Pancreas (tissue), 10 donors: Measurements from ENCODE around the gene PTGFR. TPM values are rescaled to one million over a fixed set of nuclear protein-coding genes. Genes with fewer than 3 reads are reported as not detected.

ENCODE experiments used
- ATAC-seq, 4 donors: fragments of 200-7000 bp; cut with Tn5 transposase; one replicate each; pipeline versions ENCODE4 v1.8.0 to v1.9.1; 2020; ENCODE audit warnings: mild to moderate bottlenecking in 4 of 4, moderate library complexity in 4 of 4
- DNase-seq, 6 donors: peaks; one replicate each; pipeline ENCODE4 v3.0.0-alpha.2; 2020
- FAIRE-seq: peaks from 2 replicates; lab custom pipeline; 2012; peaks lifted over from hg19 to GRCh38; lab: Jason Lieb, UNC
- H3K27ac ChIP-seq, 4 donors: fragments of 200-600 bp; sonication (generic); 1 replicate in 3 of 4; 2 replicates in 1 of 4; pipeline versions ENCODE4 v1.5.0 to v1.8.0; 2020
- H3K27me3 ChIP-seq, 4 donors: fragments of 200-600 bp; one replicate each; pipeline ENCODE4 v1.8.0; 2021
- H3K36me3 ChIP-seq, 3 donors: fragments of 200-600 bp; sonication (generic) in 1 of 3; one replicate each; pipeline versions ENCODE4 v1.5.0 to v1.8.0; 2020 to 2021
- H3K4me1 ChIP-seq, 3 donors: fragments of 200-600 bp; one replicate each; pipeline ENCODE4 v1.8.0; 2021
- H3K4me3 ChIP-seq, 4 donors: fragments of 200-600 bp; sonication (generic) in 2 of 4; one replicate each; pipeline versions ENCODE4 v1.5.0 to v1.8.0; 2020 to 2021
- H3K9me3 ChIP-seq, 4 donors: fragments of 200-600 bp; one replicate each; pipeline ENCODE4 v1.8.0; 2021
- CTCF ChIP-seq, 4 donors: fragments of 200-600 bp; sonication (generic) in 3 of 4; IDR thresholded peaks; one replicate each; pipeline versions ENCODE4 v1.5.0 to v1.8.0; 2021; ENCODE audit warnings: antibody characterized with exemption in 4 of 4
- WGBS, 2 donors: extraction: QIAGEN DNeasy Blood & Tissue Kit; methylation state at CpG; one replicate each; pipeline ENCODE4 v1.1.7; 2013; 5-methylcytosine and 5-hydroxymethylcytosine counted together
- intact Hi-C, 3 donors: fragments of 100-400 bp; cut with DNase I; formaldehyde crosslinking; loops; one replicate each; pipeline versions ENCODE4 v1.11.1 to v1.14.2; 2022
- polyA plus RNA-seq, 2 donors: library from polyadenylated mRNA; stranded (reverse); fragments of 200-250 nt; gene quantifications; one replicate each; pipeline ENCODE4 v1.2.3, GENCODE V29; 2013
- total RNA-seq, 6 donors: library from RNA; stranded (reverse); fragmentation: NEBNext Ultra II Directional in 4 of 6; extraction: Animal tissue kit (Norgen Biotek cat#: 25700) in 4 of 6; gene quantifications; one replicate each; pipeline versions ENCODE4 v1.2.1 to v1.2.4, GENCODE V29; 2021 to 2023
- donor health status: healthy with polysubstance abuse.
- donor health status: DM: no; HTN: no; CAD: no; lungs with moderate emphysema.
- donor health status: DM: no; HTN: no; CAD: no.
- donor health status: control.
- donor health status: control.
- donor health status: Bipolar disorder and iron deficiency.
- donor health status: DM: yes; HTN: yes; CAD: no.
- donor health status: DM: no; HTN: no; CAD: no.
- donor health status: DM: no; HTN: no; CAD: no.
- donor health status: DM: yes; HTN: yes; CAD: no.

The PTGFR gene
- total and polyA plus RNA-seq, 8 donors: 0.43 to 3.9 (median 1.1) TPM

GRCh38 chr1:78511334-78511733, 20.6 kb downstream of the PTGFR start:
- no peak for TF ChIP-seq CTCF (IDR thresholded peaks at IDR 0.05)
- 81 to 89% methylated on average over 3 of the region's 3 CpGs for WGBS, 2 donors
- ATAC-seq (no peak), FAIRE-seq (no peak), DNase-seq (no peak)
- intact Hi-C loops: no loop called here
- H3K9me3 ChIP-seq: no peaks in the 10 kb centered on the region
- no peak overlapping the region for H3K4me3 ChIP-seq
- no peaks in the 10 kb centered on the region for H3K27me3 ChIP-seq
- H3K36me3 ChIP-seq: no peaks in the 10 kb centered on the region
- H3K4me1 ChIP-seq: no peaks in the 10 kb centered on the region
- H3K27ac ChIP-seq: no peak overlapping the region

- Histone ChIP-seq H3K4me1 (no peaks in the 10 kb centered on the region), H3K36me3 (no peaks in the 10 kb centered on the region), H3K4me3 (no peak overlapping the region), H3K27ac (no peak overlapping the region), H3K9me3 (no peaks in the 10 kb centered on the region), H3K27me3 (no peaks in the 10 kb centered on the region)
- FAIRE-seq: no peak
- no peak for ATAC-seq
- no peak for TF ChIP-seq CTCF (IDR thresholded peaks at IDR 0.05)
- intact Hi-C loops: no loop called here
- 43 to 54% methylated on average over 2 of the region's 2 CpGs for WGBS, 2 donors
- DNase-seq: no peak
Observed at GRCh38 chr1:78516716-78517115, 25.9 kb downstream of the PTGFR start.

GRCh38 chr1:78519446-78519845, 28.7 kb downstream of the PTGFR start:
- no peaks in the 10 kb centered on the region for H3K36me3 ChIP-seq
- 80 to 87% methylated on average over 4 of the region's 4 CpGs for WGBS, 2 donors

GRCh38 chr1:78520216-78520615, 29.4 kb downstream of the PTGFR start:
- intact Hi-C loops: no loop called here
- no peak for FAIRE-seq

More at GRCh38 chr1:78519446-78519845, 28.7 kb downstream of the PTGFR start:
- Histone ChIP-seq H3K27ac (no peak overlapping the region), H3K9me3 (no peaks in the 10 kb centered on the region), H3K4me3 (no peak overlapping the region), H3K4me1 (no peaks in the 10 kb centered on the region), H3K27me3 (no peaks in the 10 kb centered on the region)
- FAIRE-seq (no peak), ATAC-seq (no peak), DNase-seq (no peak)
- TF ChIP-seq CTCF (IDR thresholded peaks at IDR 0.05): no peak
- intact Hi-C loops: no loop called here

More at GRCh38 chr1:78520216-78520615, 29.4 kb downstream of the PTGFR start:
- Histone ChIP-seq H3K27me3 (no peaks in the 10 kb centered on the region), H3K9me3 (no peaks in the 10 kb centered on the region), H3K36me3 (no peaks in the 10 kb centered on the region), H3K4me3 (no peak overlapping the region), H3K4me1 (no peaks in the 10 kb centered on the region), H3K27ac (no peak overlapping the region)
- ATAC-seq (no peak), DNase-seq (no peak)
- WGBS, 2 donors: 74 to 85% methylated on average over 6 of the region's 6 CpGs
- TF ChIP-seq CTCF (IDR thresholded peaks at IDR 0.05): no peak
